MM.1S (cell line): ENCODE measurements around the gene TGM6.
A peak's percentile ranks its signal among the peaks of the same experiment; 100 is the strongest.
"Not testable (repeated sequence)": the region's sequence is repeated elsewhere in the genome, so short reads cannot be mapped to it uniquely, and the experiment has no call there.

Experiments
- DNase-seq: peaks from one replicate; pipeline ENCODE4 v3.0.0-alpha.2; 2015
- H2AFZ ChIP-seq: fragments of 300-600 bp; sonication (generic); 2 replicates; pipeline ENCODE4 v1.6.0; 2016; ENCODE audit warnings: antibody characterized with exemption, low read length
- H3F3A ChIP-seq: fragments of 300-600 bp; sonication (generic); 2 replicates; pipeline ENCODE4 v1.6.1; 2016; ENCODE audit warnings: mild to moderate bottlenecking, antibody characterized with exemption, low read length, moderate library complexity, mixed read lengths; ENCODE audit not compliant: insufficient read depth
- H3K27ac ChIP-seq: fragments of 300-600 bp; sonication (generic); 2 replicates; pipeline ENCODE4 v1.5.1; 2016; ENCODE audit warnings: mild to moderate bottlenecking, low read length
- H3K27me3 ChIP-seq: fragments of 300-600 bp; sonication (generic); replicated peaks from 2 replicates; pipeline ENCODE4 v1.6.0; 2016; ENCODE audit warnings: low read length; ENCODE audit not compliant: insufficient read depth
- H3K36me3 ChIP-seq: fragments of 300-600 bp; sonication (generic); replicated peaks from 2 replicates; pipeline ENCODE4 v1.6.1; 2016; ENCODE audit warnings: mild to moderate bottlenecking, low read length, mixed read lengths; ENCODE audit not compliant: insufficient read depth
- H3K4me1 ChIP-seq: fragments of 300-600 bp; sonication (generic); 2 replicates; pipeline ENCODE4 v1.6.1; 2016; ENCODE audit warnings: low read length, mixed read lengths
- H3K4me2 ChIP-seq: fragments of 300-600 bp; sonication (generic); 2 replicates; pipeline ENCODE4 v1.6.0; 2016; ENCODE audit warnings: low read depth, low read length
- H3K4me3 ChIP-seq: fragments of 300-600 bp; sonication (generic); 2 replicates; pipeline ENCODE4 v1.5.1; 2016; ENCODE audit warnings: low read length, mixed read lengths
- H3K79me2 ChIP-seq: fragments of 300-600 bp; sonication (generic); 2 replicates; pipeline ENCODE4 v1.6.1; 2016; ENCODE audit warnings: mixed run types, low read length, mixed read lengths
- H3K9ac ChIP-seq: fragments of 300-600 bp; sonication (generic); 2 replicates; pipeline ENCODE4 v1.6.1; 2016; ENCODE audit warnings: low read length, mixed read lengths
- H3K9me2 ChIP-seq: fragments of 300-600 bp; sonication (generic); replicated peaks from 2 replicates; pipeline ENCODE4 v1.6.1; 2016; ENCODE audit warnings: mild to moderate bottlenecking, low read length, mixed read lengths; ENCODE audit not compliant: insufficient read depth
- H3K9me3 ChIP-seq: fragments of 300-600 bp; sonication (generic); replicated peaks from 2 replicates; pipeline ENCODE4 v1.6.1; 2016; ENCODE audit warnings: mild to moderate bottlenecking, low read length, mixed read lengths; ENCODE audit not compliant: insufficient read depth
- H4K20me1 ChIP-seq: fragments of 300-600 bp; sonication (generic); 2 replicates; pipeline ENCODE4 v1.6.1; 2016; ENCODE audit warnings: mild to moderate bottlenecking, low read length, moderate library complexity, mixed read lengths; ENCODE audit not compliant: insufficient read depth
- CTCF ChIP-seq: fragments of 300-600 bp; sonication (generic); IDR thresholded peaks from 2 replicates; pipeline ENCODE4 v1.5.1; 2016; ENCODE audit warnings: antibody characterized with exemption, low read length, mixed read lengths
- EZH2 ChIP-seq: fragments of 300-600 bp; sonication (generic); optimal IDR thresholded peaks from 2 replicates; pipeline ENCODE3; 2017; ENCODE audit warnings: low read depth, mild to moderate bottlenecking, antibody characterized with exemption, low read length, mixed read lengths
- EZH2phosphoT487 ChIP-seq: fragments of 300-600 bp; sonication (generic); IDR thresholded peaks from 2 replicates; pipeline ENCODE4 v1.6.1; 2018; ENCODE audit warnings: antibody characterized with exemption, low read length

Gene TGM6

GRCh38 chr20:2402271-2402980, 21.7 kb downstream of the TGM6 start:
- Histone ChIP-seq H2AFZ (no peak overlapping the region), H3F3A (no peaks in the 10 kb centered on the region), H3K36me3 (no peaks in the 10 kb centered on the region), H3K4me1 (no peaks in the 10 kb centered on the region), H3K79me2 (no peaks in the 10 kb centered on the region), H3K27ac (no peak overlapping the region), H3K9me2 (no peaks in the 10 kb centered on the region), H3K27me3 (no peaks in the 10 kb centered on the region), H4K20me1 (no peaks in the 10 kb centered on the region), H3K9me3 (no peaks in the 10 kb centered on the region), H3K4me3 (no peak overlapping the region), H3K4me2 (no peak overlapping the region), H3K9ac (no peak overlapping the region)
- TF ChIP-seq EZH2phosphoT487 = no peak
- TF ChIP-seq CTCF = peak; percentile 44
- no peak for TF ChIP-seq EZH2
- DNase-seq = no peak

GRCh38 chr20:2403291-2404052, 22.8 kb downstream of the TGM6 start:
- H3K9ac ChIP-seq = no peak overlapping the region
- H3K79me2 ChIP-seq = no peaks in the 10 kb centered on the region
- no peak overlapping the region for H3K27ac ChIP-seq
- no peak overlapping the region for H2AFZ ChIP-seq
- no peaks in the 10 kb centered on the region for H3K36me3 ChIP-seq
- H3K4me3 ChIP-seq = no peak overlapping the region
- H3K4me2 ChIP-seq = no peak overlapping the region
- no peaks in the 10 kb centered on the region for H4K20me1 ChIP-seq
- TF ChIP-seq CTCF (no peak), EZH2phosphoT487 (no peak), EZH2 (no peak)
- no peak for DNase-seq
- H3F3A ChIP-seq = no peaks in the 10 kb centered on the region
- H3K4me1 ChIP-seq = no peaks in the 10 kb centered on the region
- no peaks in the 10 kb centered on the region for H3K27me3 ChIP-seq
- H3K9me3 ChIP-seq = no peaks in the 10 kb centered on the region
- no peaks in the 10 kb centered on the region for H3K9me2 ChIP-seq

- no peak overlapping the region for H3K4me2 ChIP-seq
- no peaks in the 10 kb centered on the region for H3K36me3 ChIP-seq
- H2AFZ ChIP-seq = no peak overlapping the region
- no peaks in the 10 kb centered on the region for H3F3A ChIP-seq
- no peak for DNase-seq
- H3K9me2 ChIP-seq = no peaks in the 10 kb centered on the region
- H3K9ac ChIP-seq = no peak overlapping the region
- no peak overlapping the region for H3K4me3 ChIP-seq
- H3K79me2 ChIP-seq = no peaks in the 10 kb centered on the region
- no peaks in the 10 kb centered on the region for H4K20me1 ChIP-seq
- TF ChIP-seq CTCF = no peak
- no peak for TF ChIP-seq EZH2
- no peak for TF ChIP-seq EZH2phosphoT487
- no peaks in the 10 kb centered on the region for H3K9me3 ChIP-seq
- no peak overlapping the region for H3K27ac ChIP-seq
- H3K4me1 ChIP-seq = no peaks in the 10 kb centered on the region
- no peaks in the 10 kb centered on the region for H3K27me3 ChIP-seq
These were observed 25.0 kb downstream of the TGM6 start for GRCh38 chr20:2405693-2406065.

GRCh38 chr20:2407355-2407754, 26.7 kb downstream of the TGM6 start:
- H3K9ac ChIP-seq, H3K27me3 ChIP-seq, H2AFZ ChIP-seq, H4K20me1 ChIP-seq, H3K4me2 ChIP-seq, H3K4me3 ChIP-seq, H3K79me2 ChIP-seq, H3K9me3 ChIP-seq, H3K36me3 ChIP-seq, DNase-seq, H3F3A ChIP-seq, H3K4me1 ChIP-seq, H3K27ac ChIP-seq, H3K9me2 ChIP-seq: not testable (repeated sequence)
